Measurements from ENCODE around the gene SUPT4H1. TPM values are rescaled to one million over a fixed set of nuclear protein-coding genes. Genes with fewer than 3 reads are reported as not detected.
A peak's percentile ranks its signal among the peaks of the same experiment; 100 is the strongest.

Gene SUPT4H1
- total and polyA plus RNA-seq, 10 donors = 37.8 to 106 (median 66.6) TPM

DNA sequence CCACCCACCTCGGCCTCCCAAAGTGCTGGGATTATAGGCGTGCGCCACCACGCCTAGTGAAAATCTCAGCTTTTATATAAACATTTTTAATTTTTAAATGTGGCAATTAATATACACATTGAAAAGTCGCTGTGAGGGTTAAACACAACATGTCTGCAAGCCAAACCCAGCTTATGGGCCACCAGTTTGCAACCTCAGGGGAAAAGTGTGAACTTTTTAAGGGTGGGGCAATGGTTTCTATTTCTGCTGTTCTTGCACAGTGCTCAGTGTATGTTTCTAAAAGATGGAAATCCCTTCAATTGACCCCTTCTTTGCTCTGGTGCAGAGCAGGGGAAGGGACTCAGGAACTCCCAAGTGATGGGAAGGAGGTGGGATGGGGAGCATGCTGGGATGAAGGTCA lies 18.3 kb upstream of the SUPT4H1 start:
- intact Hi-C loops (cut with DNase I; ENCODE audit: low total_unique reads) = no loop called here
- Histone ChIP-seq H3K9me3 (no peaks in the 10 kb centered on the region), H3K4me1 (peaks cover 0 to 27% (median 2%) of the 10 kb centered on the region in 6 donors), H3K27ac (no peak overlapping the region), H3K36me3 (no peaks in the 10 kb centered on the region), H3K4me3 (no peak overlapping the region), H3K27me3 (replicated peaks in 1 of 7) (no peaks in the 10 kb centered on the region)
- TF ChIP-seq, protein P1, sequence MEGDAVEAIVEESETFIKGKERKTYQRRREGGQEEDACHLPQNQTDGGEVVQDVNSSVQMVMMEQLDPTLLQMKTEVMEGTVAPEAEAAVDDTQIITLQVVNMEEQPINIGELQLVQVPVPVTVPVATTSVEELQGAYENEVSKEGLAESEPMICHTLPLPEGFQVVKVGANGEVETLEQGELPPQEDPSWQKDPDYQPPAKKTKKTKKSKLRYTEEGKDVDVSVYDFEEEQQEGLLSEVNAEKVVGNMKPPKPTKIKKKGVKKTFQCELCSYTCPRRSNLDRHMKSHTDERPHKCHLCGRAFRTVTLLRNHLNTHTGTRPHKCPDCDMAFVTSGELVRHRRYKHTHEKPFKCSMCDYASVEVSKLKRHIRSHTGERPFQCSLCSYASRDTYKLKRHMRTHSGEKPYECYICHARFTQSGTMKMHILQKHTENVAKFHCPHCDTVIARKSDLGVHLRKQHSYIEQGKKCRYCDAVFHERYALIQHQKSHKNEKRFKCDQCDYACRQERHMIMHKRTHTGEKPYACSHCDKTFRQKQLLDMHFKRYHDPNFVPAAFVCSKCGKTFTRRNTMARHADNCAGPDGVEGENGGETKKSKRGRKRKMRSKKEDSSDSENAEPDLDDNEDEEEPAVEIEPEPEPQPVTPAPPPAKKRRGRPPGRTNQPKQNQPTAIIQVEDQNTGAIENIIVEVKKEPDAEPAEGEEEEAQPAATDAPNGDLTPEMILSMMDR (IDR thresholded peaks at IDR 0.05 in 8 of 11, conservative IDR thresholded peaks at IDR 0.05 in 3 of 11) = no peak
- TF ChIP-seq POLR2A (IDR thresholded peaks at IDR 0.05) (no peak), POLR2AphosphoS5 (IDR thresholded peaks at IDR 0.05) (no peak)
- DNase-seq = no peak
- 86 to 90% (median 88%) methylated on average over 5 of the region's 5 CpGs for WGBS, 5 donors

DNA sequence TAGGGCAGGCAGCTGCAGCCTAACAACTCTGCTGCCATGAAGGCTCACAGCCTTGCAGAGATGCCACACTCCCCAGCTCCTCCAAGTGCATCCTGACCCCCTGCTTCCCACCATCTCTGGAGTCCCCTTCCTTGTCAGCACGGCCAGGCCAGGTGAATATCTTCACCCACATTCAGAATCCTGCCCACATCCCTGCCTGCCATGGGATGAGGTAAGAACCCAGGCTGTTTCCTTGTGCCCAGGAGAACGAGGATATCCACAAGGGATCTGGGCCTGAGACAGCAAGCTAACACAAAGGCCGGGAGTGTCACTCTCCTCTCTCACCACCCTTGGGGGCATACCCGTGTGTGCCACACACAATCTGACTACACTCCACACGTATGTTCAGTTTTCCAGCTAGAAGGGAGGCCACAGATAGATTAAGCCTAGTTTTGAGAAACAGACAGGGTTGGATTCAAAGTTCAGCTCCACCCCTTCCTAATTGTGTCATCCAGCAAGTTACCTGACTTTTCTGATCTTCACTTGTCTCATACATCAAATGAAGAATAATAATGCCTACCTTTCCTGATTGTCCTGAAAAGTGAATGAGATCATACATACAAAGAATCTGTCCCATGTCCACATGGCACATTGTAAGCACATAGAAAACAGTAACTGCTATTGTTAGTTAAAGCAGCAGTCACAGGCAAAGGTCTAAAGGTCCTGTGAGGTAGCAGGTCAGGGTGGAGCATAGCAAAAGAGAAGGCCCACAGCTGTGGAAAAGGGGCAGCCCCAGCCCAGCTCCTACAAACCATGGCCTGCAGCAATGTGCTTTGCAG lies 17.4 kb upstream of the SUPT4H1 start:
- 64 to 88% (median 81%) methylated on average over 5 of the region's 5 CpGs for WGBS, 5 donors

DNA sequence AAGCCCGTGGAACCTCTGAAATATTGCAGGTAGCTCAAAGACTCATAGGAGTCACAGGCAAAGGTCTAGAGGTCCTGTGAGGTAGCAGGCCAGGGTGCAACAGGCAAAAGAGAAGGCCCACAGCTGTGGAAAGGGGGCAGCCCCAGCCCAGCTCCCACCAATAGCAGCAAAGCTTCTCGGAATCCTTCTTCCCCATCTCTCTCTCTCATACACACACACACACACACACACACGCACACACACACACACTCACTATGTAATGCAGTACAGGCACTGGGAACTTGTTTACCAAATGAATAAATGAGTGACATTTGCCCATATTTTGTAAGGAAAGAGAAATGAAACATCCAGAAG lies 16.8 kb upstream of the SUPT4H1 start:
- 66 to 79% (median 70%) methylated on average over 3 of the region's 3 CpGs for WGBS, 5 donors
- DNase-seq = no peak
- Histone ChIP-seq H3K4me1 (peaks cover 0 to 27% (median 2%) of the 10 kb centered on the region in 6 donors), H3K4me3 (no peak overlapping the region), H3K9me3 (no peaks in the 10 kb centered on the region), H3K36me3 (no peaks in the 10 kb centered on the region), H3K27me3 (replicated peaks in 1 of 7) (no peaks in the 10 kb centered on the region), H3K27ac (peak overlapping the region in 1 of 8 donors; percentile 45)
- TF ChIP-seq POLR2AphosphoS5 (IDR thresholded peaks at IDR 0.05) = no peak
- TF ChIP-seq, protein P1 (IDR thresholded peaks at IDR 0.05 in 8 of 11, conservative IDR thresholded peaks at IDR 0.05 in 3 of 11) = no peak
- no peak for TF ChIP-seq POLR2A (IDR thresholded peaks at IDR 0.05)
- intact Hi-C loops (cut with DNase I; ENCODE audit: low total_unique reads) = no loop called here

More for the DNA sequence above, 17.4 kb upstream of the SUPT4H1 start:
- intact Hi-C loops (cut with DNase I; ENCODE audit: low total_unique reads) = no loop called here
- no peaks in the 10 kb centered on the region for H3K9me3 ChIP-seq
- H3K27ac ChIP-seq = peak overlapping the region in 3 of 8 donors; percentile 16 to 45 (median 29)
- no peaks in the 10 kb centered on the region for H3K27me3 ChIP-seq (replicated peaks in 1 of 7)
- no peaks in the 10 kb centered on the region for H3K36me3 ChIP-seq
- peaks cover 0 to 27% (median 2%) of the 10 kb centered on the region in 6 donors for H3K4me1 ChIP-seq
- no peak for DNase-seq
- TF ChIP-seq POLR2A (IDR thresholded peaks at IDR 0.05) (no peak), POLR2AphosphoS5 (IDR thresholded peaks at IDR 0.05) (no peak)
- TF ChIP-seq, protein P1 (IDR thresholded peaks at IDR 0.05 in 8 of 11, conservative IDR thresholded peaks at IDR 0.05 in 3 of 11) = no peak
- no peak overlapping the region for H3K4me3 ChIP-seq

DNA sequence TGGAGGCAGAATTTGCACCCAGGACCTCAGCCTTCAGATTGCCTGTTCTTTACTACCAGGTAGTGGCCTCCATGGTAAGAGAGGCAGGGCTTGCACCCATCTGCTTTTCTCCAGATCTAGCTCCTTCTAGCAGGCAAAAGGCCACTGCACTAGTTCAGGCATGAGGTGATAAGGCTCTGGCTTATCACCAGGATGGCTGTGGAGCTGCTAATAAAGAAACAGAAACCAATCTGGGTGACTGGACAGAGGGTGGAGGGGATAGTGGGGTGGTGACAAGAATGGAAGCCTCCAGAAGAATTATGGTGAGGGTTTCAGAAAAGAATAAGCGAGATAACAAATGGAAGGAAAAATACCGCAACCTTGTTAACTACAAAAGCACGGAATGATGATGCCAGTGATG lies 15.5 kb upstream of the SUPT4H1 start:
- Histone ChIP-seq H3K27ac (no peak overlapping the region), H3K9me3 (no peaks in the 10 kb centered on the region), H3K36me3 (no peaks in the 10 kb centered on the region), H3K4me1 (peaks cover 0 to 27% (median 2%) of the 10 kb centered on the region in 6 donors), H3K4me3 (no peak overlapping the region), H3K27me3 (replicated peaks in 1 of 7) (no peaks in the 10 kb centered on the region)
- intact Hi-C loops (cut with DNase I; ENCODE audit: low total_unique reads) = no loop called here
- no peak for TF ChIP-seq POLR2A (IDR thresholded peaks at IDR 0.05)
- TF ChIP-seq, protein P1 (IDR thresholded peaks at IDR 0.05 in 8 of 11, conservative IDR thresholded peaks at IDR 0.05 in 3 of 11) = no peak
- TF ChIP-seq POLR2AphosphoS5 (IDR thresholded peaks at IDR 0.05) = no peak
- no peak for DNase-seq
- WGBS, 5 donors = 91 to 99% (median 93%) methylated on average over 3 of the region's 3 CpGs

All from spleen (tissue), 11 donors.